Prostate gland (tissue), 2 donors: ENCODE data around the gene KCNE3.

Experiments
- CTCF ChIP-seq, 4 experiments: fragments of 200-600 bp in 2 of 4; fragments of 450-650 bp in 2 of 4; sonication (generic) in 2 of 4; IDR thresholded peaks; 1 replicate in 3 of 4; 2 replicates in 1 of 4; pipeline ENCODE4 v1.5.1; 2016 to 2019; ENCODE audit warnings: antibody characterized with exemption in 4 of 4, mild to moderate bottlenecking in 2 of 4, moderate library complexity in 2 of 4
- POLR2A ChIP-seq: fragments of 450-650 bp; IDR thresholded peaks from one replicate; pipeline ENCODE4 v1.6.1; 2016; ENCODE audit warnings: antibody characterized with exemption, mild to moderate bottlenecking
- POLR2AphosphoS5 ChIP-seq: sonication (generic); formaldehyde crosslinking; IDR thresholded peaks from one replicate; pipeline ENCODE4 v1.6.1; 2017; ENCODE audit warnings: antibody characterized with exemption

- TF ChIP-seq CTCF (IDR thresholded peaks at IDR 0.05) (no peak), POLR2AphosphoS5 (no peak), POLR2A (no peak)
These were observed 36.8 kb upstream of the KCNE3 start for GRCh38 chr11:74504100-74504691.
